B cell (primary cell): Measurements from ENCODE around the gene DNAJC1. TPM values are rescaled to one million over a fixed set of nuclear protein-coding genes. Genes with fewer than 3 reads are reported as not detected.
"Not testable (repeated sequence)": the region's sequence is repeated elsewhere in the genome, so short reads cannot be mapped to it uniquely, and the experiment has no call there.

Experiments
- ATAC-seq: fragments of 200-7000 bp; cut with Tn5 transposase; one replicate; pipeline ENCODE4 v1.10.0; 2021; ENCODE audit warnings: low read depth, mild to moderate bottlenecking, moderate number of reproducible peaks, moderate library complexity
- CTCF ChIA-PET: fragments of 350-600 bp; sonication (Branson Sonifier 250); formaldehyde crosslinking; loops from one replicate; lab custom pipeline; 2021; ENCODE audit warnings: antibody characterized with exemption, inconsistent platforms; lab: Charles Lee
- POLR2A ChIA-PET: fragments of 350-600 bp; sonication (Branson Sonifier 250); formaldehyde crosslinking; loops from one replicate; lab custom pipeline; 2021; ENCODE audit warnings: antibody characterized with exemption; lab: Charles Lee
- DNase-seq: peaks from one replicate; pipeline ENCODE4 v3.0.0; 2013
- H2AFZ ChIP-seq: 2 replicates; pipeline ENCODE4 v1.6.1; 2012; ENCODE audit warnings: mild to moderate bottlenecking, low read depth, low read length; ENCODE audit not compliant: insufficient read depth, poor library complexity, severe bottlenecking
- H3K27ac ChIP-seq, 2 donors: 1 replicate in 1 of 2; 2 replicates in 1 of 2; pipeline ENCODE4 v1.5.1; 2012 to 2013; ENCODE audit warnings: low read length in 2 of 2, mild to moderate bottlenecking in 2 of 2, moderate library complexity in 1 of 2
- H3K27me3 ChIP-seq, 4 experiments: fragments of 200-600 bp in 1 of 4; sonication (generic) in 1 of 4; replicated peaks in 1 of 4; 1 replicate in 2 of 4; 2 replicates in 2 of 4; pipeline versions ENCODE4 v1.6.1 to v1.7.0; 2013 to 2016; ENCODE audit warnings: low read length in 3 of 4, mild to moderate bottlenecking in 2 of 4, mixed read lengths in 1 of 4, moderate library complexity in 1 of 4; ENCODE audit not compliant: insufficient read depth in 4 of 4, control insufficient read depth in 3 of 4; ENCODE audit errors: control extremely low read depth in 1 of 4
- H3K36me3 ChIP-seq, 2 experiments: replicated peaks in 1 of 2; 1 replicate in 1 of 2; 2 replicates in 1 of 2; pipeline versions ENCODE4 v1.6.1 to v1.7.1; 2013; ENCODE audit warnings: low read length in 1 of 2; ENCODE audit not compliant: insufficient read depth in 2 of 2, control insufficient read depth in 1 of 2; ENCODE audit errors: control extremely low read depth in 1 of 2, extremely low read depth in 1 of 2
- H3K4me1 ChIP-seq, 2 donors: fragments of 200-600 bp in 1 of 2; sonication (generic) in 1 of 2; 1 replicate in 1 of 2; 2 replicates in 1 of 2; pipeline versions ENCODE4 v1.5.1 to v1.6.1; 2013 to 2017; ENCODE audit warnings: low read length in 2 of 2; ENCODE audit not compliant: control insufficient read depth in 2 of 2, insufficient read depth in 2 of 2
- H3K4me2 ChIP-seq: replicated peaks from 2 replicates; pipeline ENCODE3; 2012; ENCODE audit warnings: mild to moderate bottlenecking, low read depth, low read length; ENCODE audit not compliant: poor library complexity, severe bottlenecking
- H3K4me3 ChIP-seq, 5 experiments: fragments of 200-600 bp in 1 of 5; sonication (generic) in 1 of 5; 1 replicate in 3 of 5; 2 replicates in 2 of 5; pipeline versions ENCODE4 v1.5.1 to v1.7.0; 2011 to 2016; ENCODE audit warnings: low read length in 4 of 5, mild to moderate bottlenecking in 4 of 5, low read depth in 2 of 5, control low read depth in 1 of 5, moderate library complexity in 1 of 5; ENCODE audit not compliant: insufficient read depth in 1 of 5; ENCODE audit errors: control extremely low read depth in 1 of 5, extremely low read depth in 1 of 5
- H3K79me2 ChIP-seq: fragments of 200-600 bp; sonication (generic); one replicate; pipeline ENCODE4 v1.6.0; 2016; ENCODE audit warnings: low read length; ENCODE audit not compliant: control insufficient read depth, insufficient read depth
- H3K9ac ChIP-seq: fragments of 200-600 bp; sonication (generic); 2 replicates; pipeline ENCODE4 v1.6.1; 2017; ENCODE audit warnings: mild to moderate bottlenecking, low read length, moderate library complexity
- H3K9me3 ChIP-seq, 3 donors: one replicate each; pipeline versions ENCODE4 v1.6.1 to v1.7.1; 2013; ENCODE audit warnings: low read length in 2 of 3; ENCODE audit not compliant: control insufficient read depth in 2 of 3, insufficient read depth in 1 of 3; ENCODE audit errors: control extremely low read depth in 1 of 3
- H4K20me1 ChIP-seq: 2 replicates; pipeline ENCODE4 v1.6.0; 2012; ENCODE audit warnings: mild to moderate bottlenecking, low read length; ENCODE audit not compliant: insufficient read depth, control insufficient read depth, poor library complexity, severe bottlenecking
- H3K27ac Mint-ChIP-seq: one replicate; pipeline ENCODE4 v1.8.0; 2021; ENCODE audit warnings: mixed read lengths
- H3K27me3 Mint-ChIP-seq: one replicate; pipeline ENCODE4 v1.8.0; 2021; ENCODE audit warnings: mixed read lengths
- H3K4me1 Mint-ChIP-seq: one replicate; pipeline ENCODE4 v1.8.0; 2021; ENCODE audit warnings: mixed read lengths
- H3K4me3 Mint-ChIP-seq: one replicate; pipeline ENCODE4 v1.8.0; 2021; ENCODE audit warnings: mixed read lengths
- H3K9me3 Mint-ChIP-seq: one replicate; pipeline ENCODE4 v1.8.0; 2022; ENCODE audit warnings: mixed read lengths; ENCODE audit not compliant: insufficient read depth
- CTCF ChIP-seq: fragments of 200-600 bp; IDR thresholded peaks from one replicate; pipeline ENCODE4 v1.8.0; 2022; ENCODE audit warnings: antibody characterized with exemption, mild to moderate bottlenecking
- WGBS: methylation state at CpG from one replicate; pipeline ENCODE4 v1.1.5; 2013; ENCODE audit warnings: missing lambda C conversion rate; ENCODE audit not compliant: insufficient coverage; 5-methylcytosine and 5-hydroxymethylcytosine counted together
- intact Hi-C: fragments of 100-400 bp; cut with micrococcal nuclease; formaldehyde crosslinking; loops from one replicate; pipeline ENCODE4 v1.10.0; 2022
- polyA plus RNA-seq: library from polyadenylated mRNA; depleted of rRNA; stranded (reverse); fragments of >200 nt; gene quantifications from 2 replicates; pipeline ENCODE4 v1.2.3, GENCODE V29; 2012
- total RNA-seq, 2 donors: library from RNA; stranded (reverse); fragments of 120-200 nt in 1 of 2; gene quantifications; 1 replicate in 1 of 2; 2 replicates in 1 of 2; pipeline versions ENCODE4 v1.2.3 to v1.2.4, GENCODE V29; 2013 to 2022

Gene DNAJC1
- total and polyA plus RNA-seq, 2 donors (not counting 1 experiment from before 2014, with no cell fraction given): 9.4 to 15.4 TPM

DNA sequence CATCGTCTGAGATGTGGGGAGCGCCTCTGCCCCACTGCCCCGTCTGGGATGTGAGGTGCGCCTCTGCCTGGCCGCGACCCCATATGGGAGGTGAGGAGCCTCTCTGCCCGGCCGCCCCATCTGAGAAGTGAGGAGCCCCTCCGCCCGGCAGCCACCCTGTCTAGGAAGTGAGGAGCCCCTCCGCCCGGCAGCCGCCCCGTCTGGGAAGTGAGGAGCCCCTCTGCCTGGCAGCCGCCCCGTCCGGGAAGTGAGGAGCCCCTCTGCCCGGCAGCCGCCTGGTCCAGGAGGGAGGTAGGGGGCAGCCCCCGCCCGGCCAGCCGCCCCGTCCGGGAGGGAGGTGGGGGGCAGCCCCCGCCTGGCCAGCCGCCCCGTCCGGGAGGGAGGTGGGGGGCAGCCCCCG is 166.0 kb downstream of the DNAJC1 start:
- ATAC-seq, H3K27me3 Mint-ChIP-seq, H3K4me3 ChIP-seq, H3K4me1 Mint-ChIP-seq, H3K4me3 Mint-ChIP-seq, H3K4me1 ChIP-seq, H3K27ac ChIP-seq, H3K9ac ChIP-seq, H3K36me3 ChIP-seq, H4K20me1 ChIP-seq, H3K27ac Mint-ChIP-seq, POLR2A ChIA-PET, intact Hi-C loops, H3K4me2 ChIP-seq, H3K9me3 Mint-ChIP-seq, H2AFZ ChIP-seq, H3K27me3 ChIP-seq, H3K79me2 ChIP-seq, DNase-seq, CTCF ChIA-PET: not testable (repeated sequence)
- H3K9me3 ChIP-seq: peaks cover 3 to 30% (median 3%) of the 10 kb centered on the region in 3 donors
- over 99% methylated on average over 12 of the region's 29 CpGs for WGBS

- H3K27me3 Mint-ChIP-seq, H3K79me2 ChIP-seq, H3K27ac ChIP-seq, H3K4me1 ChIP-seq, H3K27ac Mint-ChIP-seq, H3K4me3 ChIP-seq, H3K27me3 ChIP-seq, ATAC-seq, H3K4me3 Mint-ChIP-seq, H2AFZ ChIP-seq, CTCF ChIA-PET, H3K9ac ChIP-seq, POLR2A ChIA-PET, H3K4me2 ChIP-seq, H4K20me1 ChIP-seq, H3K4me1 Mint-ChIP-seq, H3K36me3 ChIP-seq, DNase-seq, intact Hi-C loops: not testable (repeated sequence)
- WGBS: 97% methylated on average over 9 of the region's 10 CpGs
- H3K9me3 ChIP-seq: peaks cover 6 to 40% (median 13%) of the 10 kb centered on the region in 3 donors
- H3K9me3 Mint-ChIP-seq: peaks cover 24% of the 10 kb centered on the region
Observed at GRCh38 chr10:21834574-21834973, 169.0 kb downstream of the DNAJC1 start.

GRCh38 chr10:21832821-21833130 is 170.8 kb downstream of the DNAJC1 start:
- H3K4me3 Mint-ChIP-seq: no peak overlapping the region

More at GRCh38 chr10:21832821-21833130, 170.8 kb downstream of the DNAJC1 start:
- WGBS: no CpG with 5 or more reads among the region's 1 CpG
- intact Hi-C loops: no loop called here
- no peak overlapping the region for H3K4me3 ChIP-seq
- no peak overlapping the region for H2AFZ ChIP-seq
- Mint-ChIP-seq H3K27me3 (no peaks in the 10 kb centered on the region), H3K27ac (no peak overlapping the region), H3K4me1 (no peaks in the 10 kb centered on the region), H3K9me3 (peaks cover 28% of the 10 kb centered on the region)
- H4K20me1 ChIP-seq: no peaks in the 10 kb centered on the region
- H3K36me3 ChIP-seq: peaks cover 0 to 4% of the 10 kb centered on the region in 2 experiments
- TF ChIP-seq CTCF: no peak
- no peak overlapping the region for H3K4me2 ChIP-seq
- POLR2A ChIA-PET: no interaction called here
- H3K27me3 ChIP-seq: no peaks in the 10 kb centered on the region
- no peak overlapping the region for H3K9ac ChIP-seq
- no peaks in the 10 kb centered on the region for H3K79me2 ChIP-seq
- H3K27ac ChIP-seq: no peak overlapping the region
- H3K9me3 ChIP-seq: peaks cover 11 to 49% (median 20%) of the 10 kb centered on the region in 3 donors
- ATAC-seq: no peak
- DNase-seq: no peak
- H3K4me1 ChIP-seq: no peaks in the 10 kb centered on the region
- CTCF ChIA-PET: no interaction called here
